Anterior cingulate cortex (tissue), 58 donors: ENCODE measurements around the gene CSNK2A1.
"Not testable (repeated sequence)": the region's sequence is repeated elsewhere in the genome, so short reads cannot be mapped to it uniquely, and the experiment has no call there.

Experiments
- DNase-seq, 58 donors: peaks; one replicate each; lab custom pipeline; 2025; lab: John Stamatoyannopoulos, UW

Gene CSNK2A1

DNA sequence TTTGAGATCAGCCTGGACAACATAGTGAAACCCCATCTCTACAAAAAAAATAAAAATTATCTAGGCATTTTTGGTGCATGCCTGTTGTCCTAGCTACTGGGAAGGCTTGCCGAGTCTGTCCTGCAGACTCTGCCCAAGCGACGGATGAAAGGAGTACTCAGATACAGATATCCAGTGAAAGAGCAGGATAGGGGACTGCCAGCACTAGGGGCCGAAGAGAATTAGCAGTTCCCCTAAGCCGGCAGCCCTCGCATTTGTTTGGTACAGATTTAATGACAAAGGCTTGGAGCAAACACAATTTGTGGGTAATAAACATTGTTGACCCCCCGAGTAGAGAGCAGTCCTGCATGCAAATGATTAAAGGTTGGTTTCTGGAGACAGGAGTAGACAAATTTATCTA, 75.8 kb downstream of the CSNK2A1 start:
- no peak for DNase-seq

DNA sequence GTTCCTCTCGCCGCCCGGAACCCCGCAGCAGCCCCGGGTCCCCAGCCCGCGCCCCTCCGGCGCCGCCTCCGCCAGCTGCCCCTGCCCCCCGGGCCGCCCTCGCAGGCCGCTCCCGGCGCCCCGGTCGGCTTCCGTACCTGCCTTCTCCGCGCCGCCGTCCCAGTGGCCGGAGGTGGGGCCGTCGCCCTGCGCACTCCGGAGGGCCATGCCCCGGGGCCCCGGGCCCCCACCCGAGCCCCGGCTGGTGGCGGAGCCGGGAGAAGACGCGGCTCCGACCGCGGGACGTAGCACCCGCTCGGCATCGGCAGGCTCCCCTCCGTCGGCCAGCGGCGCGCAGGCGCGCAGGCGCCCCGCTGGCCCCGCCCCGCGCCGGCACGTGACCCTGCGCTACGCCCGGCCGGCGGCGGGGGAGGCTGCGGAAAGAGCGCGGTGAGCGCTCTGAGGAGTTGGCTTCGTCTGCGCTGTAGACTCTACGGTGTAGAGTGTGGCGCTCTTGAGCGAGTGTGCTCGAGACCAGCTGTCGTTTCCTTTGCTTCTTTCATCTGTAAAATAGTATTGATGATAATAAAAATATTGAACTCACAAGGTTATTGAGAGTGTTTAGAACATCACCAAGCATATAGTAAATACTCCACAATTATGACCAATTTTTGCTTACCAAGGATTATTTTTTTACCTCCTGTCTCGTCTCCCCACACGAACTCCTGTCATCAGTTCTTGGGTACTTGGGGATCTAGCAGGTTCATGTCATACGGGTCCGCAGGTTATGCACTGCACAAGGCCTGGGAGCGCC, 81.2 kb downstream of the CSNK2A1 start, which contains the start of gene TBC1D20:
TBC1D20 (minus strand) TSS at position 335 of the 793 bp plus-strand sequence; CDS start at position 207, 128 bp downstream.
- peak in 56 of 58 donors; percentile 25 to 87 (median 76) for DNase-seq

DNA sequence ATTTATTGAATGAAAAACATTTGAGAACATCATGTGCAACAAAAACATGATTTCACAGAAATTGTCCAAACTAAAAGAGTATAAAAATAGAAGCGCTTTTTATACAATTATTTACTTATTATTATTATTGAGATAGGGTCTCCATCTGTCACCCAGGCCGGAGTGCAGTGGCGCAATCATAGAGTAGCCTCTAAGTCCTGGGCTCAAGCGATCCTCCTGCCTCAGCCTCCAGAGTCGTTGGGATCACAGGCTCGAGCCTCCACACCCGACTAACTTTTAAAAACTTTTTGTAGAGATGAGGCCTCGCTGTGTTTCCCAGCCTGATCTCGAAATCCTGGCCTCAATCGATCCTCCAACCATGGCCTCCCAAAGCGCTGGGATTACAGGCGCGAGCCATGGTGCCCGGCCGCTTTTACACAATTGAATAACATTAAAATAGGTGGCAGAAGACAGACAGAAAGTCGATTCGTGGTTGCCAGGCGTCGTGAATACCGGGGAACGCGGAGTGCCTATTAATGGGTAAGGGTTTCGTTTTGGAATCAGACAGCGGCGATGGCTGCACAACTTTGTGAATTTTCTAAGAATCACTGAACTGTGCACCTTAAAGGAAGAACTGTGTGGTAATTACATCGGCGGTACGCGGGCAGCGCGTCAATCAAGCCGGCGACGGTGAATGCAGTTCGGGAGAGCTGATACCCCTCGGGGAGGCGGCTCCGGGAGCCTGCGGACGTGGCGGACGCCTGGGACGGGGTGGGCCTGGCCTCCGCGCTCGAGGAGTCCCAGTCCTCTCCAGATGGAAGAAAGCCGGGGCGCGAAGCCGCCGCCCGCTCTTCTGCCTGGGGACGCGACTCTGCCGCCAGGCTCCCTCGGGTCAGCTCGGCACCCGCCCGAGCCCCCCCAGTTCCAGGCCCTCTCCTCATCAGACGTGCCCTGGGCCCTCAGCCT, 82.1 kb downstream of the CSNK2A1 start:
- peak in 26 of 58 donors; percentile 32 to 81 (median 52) for DNase-seq

DNA sequence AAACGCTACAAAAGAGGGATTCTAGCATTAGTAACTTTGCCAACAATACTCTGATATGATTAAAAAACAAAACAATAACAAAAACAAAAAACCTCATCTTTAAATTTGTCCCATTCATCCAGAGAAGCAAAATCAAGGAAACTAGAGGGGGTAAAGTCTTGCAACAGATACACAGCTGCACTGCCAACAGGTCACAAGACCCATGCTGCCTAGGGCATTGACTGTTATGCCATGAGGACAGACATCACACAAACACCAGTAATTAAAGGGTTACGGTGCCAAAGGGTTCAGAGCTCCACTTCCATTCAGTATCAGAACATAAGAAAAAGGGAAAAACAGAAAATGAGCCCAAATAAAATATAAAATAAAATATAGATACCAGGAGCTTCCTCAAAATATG, 82.9 kb downstream of the CSNK2A1 start:
- DNase-seq: peak in 1 of 58 donors; percentile 11

DNA sequence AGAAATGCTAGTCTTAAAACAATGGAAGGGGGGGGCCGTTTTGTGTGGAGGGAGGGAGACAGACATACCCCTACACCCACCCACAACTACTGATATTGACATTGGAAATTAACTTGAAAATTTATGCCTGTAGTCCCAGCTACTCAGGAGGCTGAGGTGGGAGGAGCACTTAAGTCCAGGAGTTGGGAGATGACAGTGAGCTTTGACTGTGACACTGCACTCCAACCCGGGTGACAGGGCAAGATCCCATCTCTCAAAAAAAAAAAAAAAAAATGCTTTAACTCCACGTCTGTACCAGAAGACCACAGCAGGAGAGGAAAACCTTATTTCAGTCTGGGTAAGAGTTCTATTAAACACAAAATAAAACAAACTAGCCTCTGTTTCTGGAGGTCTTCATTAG, 83.4 kb downstream of the CSNK2A1 start:
- DNase-seq: no peak

DNA sequence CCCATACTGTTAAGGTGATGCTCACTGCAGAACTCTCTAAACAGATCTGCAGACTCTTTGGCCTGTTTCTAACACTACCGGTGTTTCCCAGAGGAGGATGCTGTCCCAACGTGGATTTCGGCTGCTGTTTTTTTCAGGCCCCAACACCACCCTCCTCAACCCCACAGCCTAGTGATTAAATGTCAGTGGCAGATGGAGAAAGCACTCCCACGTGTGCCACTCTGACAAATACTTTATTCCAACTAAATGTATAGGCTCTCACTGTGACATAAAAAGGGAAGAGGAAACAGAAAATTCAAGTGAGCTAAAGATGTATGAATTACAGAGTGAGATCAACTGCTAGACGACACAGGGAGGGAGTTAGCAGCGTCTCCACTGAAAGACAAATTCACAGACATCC, 84.8 kb downstream of the CSNK2A1 start:
- no peak for DNase-seq

DNA sequence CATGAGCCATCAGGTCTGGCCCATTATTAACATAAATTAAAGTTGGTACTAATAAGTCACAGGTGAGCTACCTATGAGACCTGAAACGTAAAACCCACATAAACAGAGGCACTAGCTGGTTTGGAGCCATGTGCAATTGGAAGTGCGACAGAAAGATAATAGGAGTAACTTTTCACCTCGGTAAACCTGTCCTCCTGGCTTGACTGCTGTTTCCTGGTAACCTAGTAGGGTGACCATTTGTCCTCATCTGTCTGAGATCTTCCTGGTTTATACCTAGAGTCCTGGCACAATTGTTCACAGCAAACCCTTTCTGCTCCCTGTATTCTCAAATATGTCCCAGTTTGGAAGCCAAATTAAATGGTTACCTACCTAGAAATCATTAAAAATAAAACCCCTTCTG, 88.6 kb downstream of the CSNK2A1 start:
- no peak for DNase-seq

DNA sequence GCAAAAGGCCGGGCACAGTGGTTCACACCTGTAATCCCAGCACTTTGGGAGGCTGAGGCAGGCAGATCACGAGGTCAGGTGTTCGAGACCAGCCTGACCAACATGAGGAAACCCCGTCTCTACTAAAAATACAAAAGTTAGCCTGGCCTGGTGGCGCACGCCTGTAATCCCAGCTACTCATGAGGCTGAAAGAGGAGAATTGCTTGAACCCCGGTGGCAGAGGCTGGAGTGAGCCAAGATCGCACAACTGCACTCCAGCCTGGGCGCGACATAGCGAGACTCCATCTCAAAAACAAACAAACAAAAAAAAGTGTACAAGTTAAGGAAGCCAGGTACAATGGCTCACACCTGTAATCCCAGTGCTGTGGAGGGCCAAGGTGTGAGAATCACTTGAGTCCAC, 91.6 kb downstream of the CSNK2A1 start:
- DNase-seq: not testable (repeated sequence)

DNA sequence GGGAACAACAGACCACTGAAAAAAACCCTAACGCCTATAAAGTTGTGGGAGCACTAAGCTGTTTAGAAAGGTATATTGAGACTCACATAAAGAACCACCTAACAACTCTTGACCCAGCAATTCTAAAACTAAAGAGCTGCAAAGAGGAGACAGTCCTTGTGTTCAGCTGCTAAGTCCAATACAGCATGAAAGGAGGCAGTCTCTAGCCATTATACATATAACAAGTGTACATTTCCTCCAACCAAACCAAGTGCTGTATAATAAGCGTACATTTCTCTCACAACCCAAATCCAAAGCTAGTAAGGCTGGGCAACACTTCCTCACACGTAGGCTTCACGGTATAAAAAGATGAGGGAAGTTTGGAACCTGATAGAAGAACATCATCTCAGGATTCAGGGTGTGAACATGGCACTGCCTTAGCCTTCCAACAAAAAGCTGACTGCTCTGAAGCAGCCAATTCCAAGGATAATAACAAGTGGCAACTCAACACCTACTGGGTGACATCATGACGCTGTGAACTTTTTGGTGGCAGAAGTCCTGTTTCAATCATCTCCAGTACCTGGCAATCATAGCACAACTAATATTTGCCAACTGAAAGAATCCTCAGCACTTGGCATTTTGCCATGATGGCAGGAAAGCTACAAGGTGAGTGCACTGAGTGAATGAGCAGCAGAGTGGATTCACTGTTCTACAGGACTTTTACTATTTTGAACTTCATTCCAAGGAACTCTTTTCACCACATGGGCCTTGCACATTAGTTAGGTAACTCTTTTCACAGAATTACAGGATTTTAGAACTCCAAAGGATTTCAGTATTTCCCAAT, 97.9 kb downstream of the CSNK2A1 start:
- DNase-seq: no peak

DNA sequence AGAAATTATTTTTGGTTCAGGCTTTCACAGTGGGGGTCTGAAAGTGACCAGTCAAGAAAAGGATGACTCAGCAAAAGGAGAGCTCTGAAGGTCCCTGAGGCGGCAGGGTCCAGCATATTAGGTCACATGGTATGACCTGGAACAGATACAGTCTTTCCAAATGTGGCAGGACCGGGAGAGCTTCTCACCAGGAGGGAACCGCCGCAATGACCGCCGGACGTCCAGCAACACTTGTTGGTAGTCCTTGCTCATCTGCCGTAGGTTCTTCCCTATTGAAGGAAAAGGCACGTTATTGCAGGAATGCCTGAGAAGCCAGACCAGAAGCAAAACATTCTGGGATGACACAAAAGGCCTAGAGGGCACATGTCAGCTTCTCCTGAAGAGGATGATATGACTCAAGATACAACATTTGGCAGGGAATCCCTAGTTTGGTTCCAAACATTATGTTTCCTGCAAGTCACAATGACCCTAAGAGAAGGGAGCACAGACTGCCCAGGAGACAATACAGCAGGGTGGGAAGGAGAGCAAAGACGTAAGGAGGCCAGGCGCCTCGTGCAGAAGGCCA, 98.6 kb downstream of the CSNK2A1 start:
- DNase-seq: peak in 2 of 58 donors; percentile 14 to 21

DNA sequence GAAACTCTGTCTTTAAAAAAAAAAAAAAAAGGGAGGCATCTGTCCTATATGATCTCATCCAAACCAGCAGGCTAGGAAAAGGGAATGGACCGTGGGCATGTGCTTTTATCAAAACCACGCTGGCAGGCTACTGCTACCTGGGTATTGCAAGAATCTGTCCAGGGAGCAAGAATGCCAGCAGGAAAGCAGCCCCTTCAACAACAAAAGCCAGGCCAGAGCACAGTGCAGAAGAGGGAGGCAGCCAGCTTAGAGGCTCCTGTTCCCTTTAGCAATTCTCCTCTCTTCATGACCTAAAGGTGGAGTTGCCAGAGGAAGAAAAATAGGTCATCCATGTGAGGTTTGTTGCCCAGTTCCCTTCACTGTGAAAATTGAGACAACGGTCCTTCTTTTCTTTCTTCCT, 99.5 kb downstream of the CSNK2A1 start:
- no peak for DNase-seq

DNA sequence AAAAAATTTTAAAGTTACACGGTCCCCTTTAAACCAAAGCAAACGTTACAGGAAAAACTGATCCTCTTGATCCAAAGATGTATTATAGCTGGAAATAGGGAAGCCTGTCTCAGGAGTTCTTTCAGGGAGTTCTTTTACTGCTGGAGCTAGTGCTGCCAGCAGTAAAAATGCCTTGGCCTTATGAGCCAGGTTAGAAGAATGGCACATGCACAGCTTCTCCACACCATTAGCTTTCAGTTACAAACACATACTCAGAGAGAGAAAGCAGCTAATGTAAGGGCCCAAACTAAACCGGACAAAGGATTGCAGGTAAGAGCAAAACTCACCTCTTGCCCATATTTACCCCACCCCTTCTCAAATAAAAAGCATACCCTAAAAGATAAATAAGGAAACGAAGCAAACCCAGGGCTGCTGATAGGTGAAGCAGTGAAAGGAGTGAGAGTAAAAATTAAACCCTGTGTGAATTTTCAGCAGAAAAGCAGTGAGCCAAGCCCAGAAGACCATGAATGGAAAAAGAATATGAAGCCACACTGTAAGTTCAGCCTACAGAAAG, 100.3 kb downstream of the CSNK2A1 start:
- no peak for DNase-seq

DNA sequence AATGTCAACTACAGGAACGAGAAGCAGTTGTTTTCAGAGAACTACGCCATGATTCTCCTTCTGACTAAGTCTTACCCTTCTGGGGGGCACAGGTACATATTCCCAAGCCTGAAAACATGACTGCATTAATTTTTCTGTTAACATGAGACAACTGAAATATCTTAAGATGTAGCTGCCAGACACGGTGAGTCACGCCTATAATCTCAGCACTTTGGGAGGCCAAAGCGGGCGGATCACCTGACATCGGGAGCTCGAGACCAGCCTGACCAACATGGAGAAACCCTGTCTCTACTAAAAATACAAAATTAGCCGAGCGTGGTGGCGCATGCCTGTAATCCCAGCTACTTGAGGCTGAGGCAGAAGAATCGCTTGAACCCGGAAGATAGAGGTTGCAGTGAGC, 103.0 kb downstream of the CSNK2A1 start:
- DNase-seq: no peak

DNA sequence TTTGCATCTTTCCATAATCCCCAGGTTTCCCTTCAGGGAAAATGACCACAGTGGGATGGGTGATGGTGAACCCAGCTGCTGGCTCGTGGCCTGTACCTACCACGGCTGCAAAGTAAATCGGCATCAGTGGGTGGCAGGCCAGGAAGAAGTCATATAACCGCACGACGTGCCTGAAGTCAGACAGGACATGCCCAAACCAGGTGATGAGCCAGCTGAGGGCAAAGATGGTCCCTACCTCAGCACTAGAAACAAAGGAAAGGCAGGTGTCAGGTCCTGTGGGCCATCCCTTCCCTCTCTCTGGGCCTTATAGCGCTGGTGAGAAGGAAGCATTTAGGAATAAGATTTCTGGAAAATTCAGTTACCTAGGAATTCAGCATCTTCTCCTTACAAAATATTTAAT, 103.4 kb downstream of the CSNK2A1 start:
- no peak for DNase-seq

DNA sequence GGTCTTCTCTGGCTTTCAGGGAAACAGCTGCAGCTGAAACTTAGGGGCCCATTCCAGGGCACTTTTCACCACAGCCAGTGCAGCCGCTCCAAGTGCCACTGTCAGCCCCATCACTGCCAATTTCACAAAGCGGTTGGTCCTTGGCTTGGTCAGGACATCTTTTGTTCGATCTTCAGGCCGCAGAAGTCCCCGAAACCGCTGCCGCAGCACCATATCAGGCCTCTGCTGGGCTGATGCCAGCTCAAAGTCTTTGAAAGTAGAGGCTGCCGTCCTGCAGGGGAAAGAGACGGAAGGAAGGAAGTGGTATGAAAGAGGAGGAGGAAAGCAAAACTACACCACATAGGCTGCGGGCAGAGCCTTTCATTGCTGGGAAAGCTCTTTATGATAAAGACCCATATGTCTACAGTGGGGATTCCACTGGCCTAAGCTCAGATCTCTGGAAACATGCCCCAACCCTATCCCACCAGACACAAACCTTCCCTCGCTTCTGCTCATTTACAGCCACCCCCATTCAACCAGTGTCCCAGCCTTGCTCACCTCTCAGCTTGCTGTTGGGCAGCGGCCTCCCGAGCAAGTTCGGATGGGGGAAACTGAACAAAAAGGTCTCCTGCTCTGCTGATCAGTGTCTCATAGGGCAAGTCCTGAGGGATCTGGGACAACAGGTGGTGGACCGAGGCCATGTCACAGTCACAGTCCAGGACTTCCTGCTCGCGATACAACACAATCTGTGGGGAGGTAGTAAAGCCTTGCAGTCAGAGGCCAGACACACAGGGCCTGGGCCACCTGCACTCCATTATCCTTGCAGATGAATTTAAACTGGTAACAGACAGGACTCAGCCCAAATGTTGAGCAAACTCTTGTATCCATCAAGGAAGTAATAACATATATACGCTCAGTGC, 104.8 kb downstream of the CSNK2A1 start:
- no peak for DNase-seq

DNA sequence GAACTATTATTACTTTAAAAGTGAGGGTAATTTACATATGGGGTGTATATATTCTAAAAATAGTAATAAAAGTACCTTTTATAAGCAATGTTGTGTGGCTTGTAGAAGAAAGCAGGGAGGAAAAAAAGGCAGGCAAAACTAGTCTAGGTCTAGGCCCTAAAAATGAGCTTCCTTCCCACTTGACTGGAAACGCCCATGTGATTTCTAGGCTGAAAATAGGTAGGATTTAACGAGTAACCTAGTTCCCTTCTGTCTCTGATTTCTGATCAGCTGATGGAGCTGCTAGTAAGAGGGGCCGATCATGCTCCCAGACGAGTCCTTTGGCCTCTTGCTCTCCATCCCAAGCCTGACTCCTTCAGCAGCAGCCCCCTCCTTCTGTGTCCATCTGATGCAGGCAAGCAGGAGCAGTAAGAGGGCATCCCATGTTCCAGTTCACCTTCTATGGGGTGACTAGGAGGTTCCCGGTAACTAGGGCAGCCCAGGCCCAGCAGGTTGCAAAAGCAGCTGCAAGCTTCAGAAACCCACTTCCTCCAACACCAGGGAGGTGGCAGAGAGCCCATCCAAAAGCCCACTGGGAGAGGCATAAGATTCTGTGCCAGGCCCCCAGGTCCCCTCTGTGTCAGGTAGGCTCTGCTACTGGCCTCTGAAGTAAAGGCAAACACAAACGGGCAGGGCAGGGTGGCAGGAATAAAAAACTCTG, 105.7 kb downstream of the CSNK2A1 start:
- no peak for DNase-seq

DNA sequence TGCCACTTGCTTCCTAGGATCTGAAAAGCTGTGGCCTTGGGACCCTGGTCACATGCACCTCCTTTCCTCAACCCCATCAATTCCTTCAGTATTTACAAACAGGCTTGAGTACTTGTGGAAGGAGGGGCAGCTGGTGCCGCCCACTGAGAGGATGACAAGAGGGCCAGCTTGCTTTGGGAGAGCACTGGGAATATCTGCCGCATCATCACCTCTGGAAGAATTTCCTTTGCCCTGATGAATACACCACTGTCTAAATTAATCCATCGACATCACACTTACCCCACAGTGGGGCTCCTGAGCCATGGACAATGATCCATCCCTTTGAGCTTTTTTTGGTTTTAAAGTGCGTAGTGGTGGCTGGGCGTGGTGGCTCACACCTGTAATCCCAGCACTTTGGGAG, 107.1 kb downstream of the CSNK2A1 start:
- DNase-seq: no peak

DNA sequence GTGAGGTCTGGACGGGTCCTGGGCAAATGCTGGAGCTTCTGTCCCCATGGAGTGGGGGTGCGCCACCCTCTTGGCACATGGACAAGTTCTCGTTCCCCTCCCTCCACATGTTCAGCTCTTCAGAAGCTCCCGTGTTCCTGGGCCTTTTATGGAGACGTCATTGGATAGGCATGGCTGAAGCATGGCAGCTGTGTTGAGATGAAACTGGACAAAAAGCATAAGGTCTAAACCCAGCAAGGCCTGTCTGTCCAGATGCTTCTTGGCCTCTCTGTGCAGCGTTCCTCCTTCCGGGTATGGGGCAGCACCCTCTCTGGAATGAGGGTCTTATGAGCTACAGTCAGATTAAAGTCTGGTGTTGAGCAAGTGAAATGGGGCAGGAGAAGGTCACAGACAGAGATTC, 108.0 kb downstream of the CSNK2A1 start:
- no peak for DNase-seq
